GM12891 (cell line): ENCODE measurements around the gene GJA5.

Experiments
- DNase-seq: peaks from one replicate; pipeline ENCODE4 v3.0.0; 2011; ENCODE audit warnings: low spot score; ENCODE audit not compliant: insufficient read length
- FAIRE-seq: peaks from 2 replicates; lab custom pipeline; 2011; peaks lifted over from hg19 to GRCh38; lab: Jason Lieb, UNC
- PAX5 ChIP-seq: IDR thresholded peaks from 2 replicates; pipeline ENCODE4 v1.6.1; 2011; ENCODE audit warnings: low read length, moderate library complexity, mild to moderate bottlenecking; ENCODE audit not compliant: insufficient read depth, severe bottlenecking
- POLR2A ChIP-seq: IDR thresholded peaks from 2 replicates; pipeline ENCODE4 v1.6.1; 2011; ENCODE audit warnings: low read depth, low read length, control low read depth
- POLR2AphosphoS5 ChIP-seq: IDR thresholded peaks from 2 replicates; pipeline ENCODE4 v1.6.1; 2011; ENCODE audit warnings: low read depth, low read length, control low read depth
- POU2F2 ChIP-seq: IDR thresholded peaks from 2 replicates; pipeline ENCODE4 v1.6.1; 2011; ENCODE audit warnings: low read depth, mild to moderate bottlenecking, control low read depth, low read length, moderate library complexity
- SPI1 ChIP-seq: IDR thresholded peaks from 2 replicates; pipeline ENCODE4 v1.6.1; 2011; ENCODE audit warnings: low read depth, low read length, control low read depth
- TAF1 ChIP-seq: IDR thresholded peaks from 2 replicates; pipeline ENCODE4 v1.6.1; 2011; ENCODE audit warnings: low read depth, low read length, control low read depth

GJA5 gene

GRCh38 chr1:147719029-147719698 is 41.2 kb downstream of the GJA5 start:
- no peak for DNase-seq
- TF ChIP-seq POLR2AphosphoS5: no peak
- no peak for TF ChIP-seq SPI1
- TF ChIP-seq TAF1: no peak
- no peak for TF ChIP-seq POLR2A
- TF ChIP-seq POU2F2: no peak
- no peak for TF ChIP-seq PAX5
- no peak for FAIRE-seq

GRCh38 chr1:147717706-147718097 is 42.7 kb downstream of the GJA5 start:
- DNase-seq (no peak), FAIRE-seq (no peak)
- TF ChIP-seq POU2F2: no peak
- TF ChIP-seq TAF1: no peak
- TF ChIP-seq POLR2A: no peak
- TF ChIP-seq SPI1: no peak
- no peak for TF ChIP-seq PAX5
- no peak for TF ChIP-seq POLR2AphosphoS5

- no peak for DNase-seq
- no peak for TF ChIP-seq POLR2AphosphoS5
- TF ChIP-seq POLR2A: no peak
- no peak for TF ChIP-seq PAX5
- TF ChIP-seq TAF1: no peak
- TF ChIP-seq SPI1: no peak
- TF ChIP-seq POU2F2: no peak
- FAIRE-seq: no peak
Measured at GRCh38 chr1:147717051-147717705, 43.2 kb downstream of the GJA5 start.

- no peak for TF ChIP-seq PAX5
- no peak for TF ChIP-seq POLR2A
- no peak for TF ChIP-seq TAF1
- TF ChIP-seq SPI1: no peak
- no peak for TF ChIP-seq POU2F2
- TF ChIP-seq POLR2AphosphoS5: no peak
- DNase-seq (no peak), FAIRE-seq (no peak)
Measured at GRCh38 chr1:147712605-147713004, 47.8 kb downstream of the GJA5 start.
